Skeletal muscle tissue (tissue), 4 donors: ENCODE data around the gene CLMP. TPM values are rescaled to one million over a fixed set of nuclear protein-coding genes. Genes with fewer than 3 reads are reported as not detected.

ENCODE experiments used
- H3K27ac ChIP-seq: one replicate; pipeline ENCODE4 v1.7.0; 2013; ENCODE audit warnings: mild to moderate bottlenecking, low read depth, low read length, inconsistent platforms
- H3K27me3 ChIP-seq, 3 donors: one replicate each; pipeline ENCODE4 v1.7.0; 2013; ENCODE audit warnings: low read length in 3 of 3; ENCODE audit not compliant: control insufficient read depth in 3 of 3, insufficient read depth in 3 of 3
- H3K36me3 ChIP-seq, 3 donors: one replicate each; pipeline ENCODE4 v1.7.0; 2013; ENCODE audit warnings: low read length in 3 of 3; ENCODE audit not compliant: control insufficient read depth in 3 of 3, insufficient read depth in 3 of 3
- H3K4me1 ChIP-seq, 3 donors: one replicate each; pipeline ENCODE4 v1.7.0; 2013; ENCODE audit warnings: low read length in 3 of 3, mild to moderate bottlenecking in 3 of 3; ENCODE audit not compliant: control insufficient read depth in 3 of 3, insufficient read depth in 3 of 3
- H3K4me3 ChIP-seq, 3 donors: one replicate each; pipeline ENCODE4 v1.7.0; 2013; ENCODE audit warnings: low read length in 3 of 3
- H3K9ac ChIP-seq, 3 donors: one replicate each; pipeline ENCODE4 v1.7.0; 2013; ENCODE audit warnings: low read length in 3 of 3, mild to moderate bottlenecking in 3 of 3, moderate library complexity in 2 of 3, low read depth in 1 of 3
- H3K9me3 ChIP-seq, 3 donors: one replicate each; pipeline ENCODE4 v1.7.0; 2013; ENCODE audit warnings: low read length in 3 of 3; ENCODE audit not compliant: control insufficient read depth in 3 of 3
- total RNA-seq: library from RNA; depleted of rRNA; stranded (reverse); fragments of >200 nt; gene quantifications from one replicate; pipeline ENCODE4 v1.2.3, GENCODE V29; 2014
- donor health status: Osteomylitis.

Gene CLMP
- total RNA-seq, 1 donor from 2014 or later = 8.9 TPM

GRCh38 chr11:123193742-123194141, 1.3 kb downstream of the CLMP start:
- Histone ChIP-seq H3K27me3 (peaks cover 44 to 68% (median 48%) of the 10 kb centered on the region in 3 donors), H3K4me1 (peaks cover 3 to 7% (median 4%) of the 10 kb centered on the region in 3 donors), H3K36me3 (no peaks in the 10 kb centered on the region), H3K27ac (no peak overlapping the region), H3K9me3 (no peaks in the 10 kb centered on the region), H3K9ac (peak overlapping the region in 1 of 3 donors; percentile 25), H3K4me3 (peak overlapping the region; percentile 43 to 55 (median 52))

- no peak overlapping the region for H3K9ac ChIP-seq
- no peaks in the 10 kb centered on the region for H3K9me3 ChIP-seq
- peaks cover 3 to 7% (median 4%) of the 10 kb centered on the region in 3 donors for H3K4me1 ChIP-seq
- H3K27ac ChIP-seq = no peak overlapping the region
- peaks cover 43 to 73% (median 49%) of the 10 kb centered on the region in 3 donors for H3K27me3 ChIP-seq
- no peaks in the 10 kb centered on the region for H3K36me3 ChIP-seq
- H3K4me3 ChIP-seq = no peak overlapping the region
Observed at GRCh38 chr11:123191939-123192338, 3.1 kb downstream of the CLMP start.

GRCh38 chr11:123190518-123190917, 4.5 kb downstream of the CLMP start:
- peaks cover 35 to 69% (median 38%) of the 10 kb centered on the region in 3 donors for H3K27me3 ChIP-seq
- H3K9ac ChIP-seq = no peak overlapping the region
- no peaks in the 10 kb centered on the region for H3K36me3 ChIP-seq
- H3K4me3 ChIP-seq = no peak overlapping the region
- H3K9me3 ChIP-seq = no peaks in the 10 kb centered on the region
- H3K27ac ChIP-seq = no peak overlapping the region
- H3K4me1 ChIP-seq = peaks cover 2 to 3% (median 2%) of the 10 kb centered on the region in 3 donors

GRCh38 chr11:123188508-123189165, 6.4 kb downstream of the CLMP start:
- no peaks in the 10 kb centered on the region for H3K9me3 ChIP-seq
- H3K27ac ChIP-seq = peak overlapping the region; percentile 21
- H3K27me3 ChIP-seq = peaks cover 37 to 67% (median 38%) of the 10 kb centered on the region in 3 donors
- no peak overlapping the region for H3K4me3 ChIP-seq
- no peaks in the 10 kb centered on the region for H3K4me1 ChIP-seq
- no peak overlapping the region for H3K9ac ChIP-seq
- no peaks in the 10 kb centered on the region for H3K36me3 ChIP-seq

- no peaks in the 10 kb centered on the region for H3K9me3 ChIP-seq
- peak overlapping the region; percentile 21 for H3K27ac ChIP-seq
- no peaks in the 10 kb centered on the region for H3K4me1 ChIP-seq
- peaks cover 34 to 65% (median 37%) of the 10 kb centered on the region in 3 donors for H3K27me3 ChIP-seq
- H3K9ac ChIP-seq = peak overlapping the region in 1 of 3 donors; percentile 18
- H3K4me3 ChIP-seq = no peak overlapping the region
- no peaks in the 10 kb centered on the region for H3K36me3 ChIP-seq
Observed at GRCh38 chr11:123187665-123188507, 7.2 kb downstream of the CLMP start.

- Histone ChIP-seq H3K9me3 (no peaks in the 10 kb centered on the region), H3K27me3 (peaks cover 30 to 59% (median 31%) of the 10 kb centered on the region in 3 donors), H3K36me3 (no peaks in the 10 kb centered on the region), H3K9ac (no peak overlapping the region), H3K27ac (no peak overlapping the region), H3K4me1 (no peaks in the 10 kb centered on the region), H3K4me3 (no peak overlapping the region)
Observed at GRCh38 chr11:123187248-123187647, 7.8 kb downstream of the CLMP start.

- Histone ChIP-seq H3K9ac (no peak overlapping the region), H3K4me3 (no peak overlapping the region), H3K27ac (no peak overlapping the region), H3K36me3 (no peaks in the 10 kb centered on the region), H3K9me3 (no peaks in the 10 kb centered on the region), H3K4me1 (no peaks in the 10 kb centered on the region), H3K27me3 (peaks cover 28 to 55% (median 32%) of the 10 kb centered on the region in 3 donors)
Observed at GRCh38 chr11:123186286-123186685, 8.8 kb downstream of the CLMP start.

GRCh38 chr11:123185326-123185725, 9.7 kb downstream of the CLMP start:
- Histone ChIP-seq H3K4me3 (no peak overlapping the region), H3K4me1 (no peaks in the 10 kb centered on the region), H3K9ac (no peak overlapping the region), H3K27me3 (peaks cover 28 to 59% (median 36%) of the 10 kb centered on the region in 3 donors), H3K36me3 (no peaks in the 10 kb centered on the region), H3K27ac (no peak overlapping the region), H3K9me3 (no peaks in the 10 kb centered on the region)

GRCh38 chr11:123184531-123184930, 10.5 kb downstream of the CLMP start:
- peaks cover 25 to 63% (median 32%) of the 10 kb centered on the region in 3 donors for H3K27me3 ChIP-seq
- no peak overlapping the region for H3K9ac ChIP-seq
- H3K9me3 ChIP-seq = no peaks in the 10 kb centered on the region
- no peak overlapping the region for H3K4me3 ChIP-seq
- no peaks in the 10 kb centered on the region for H3K4me1 ChIP-seq
- H3K27ac ChIP-seq = no peak overlapping the region
- no peaks in the 10 kb centered on the region for H3K36me3 ChIP-seq
